ENCODE results near the gene MYBBP1A. TPM values are rescaled to one million over a fixed set of nuclear protein-coding genes. Genes with fewer than 3 reads are reported as not detected.

Gene MYBBP1A
- total and polyA plus RNA-seq, 2 of the 13 experiments (the other 11 are each of a cell fraction or from before 2014, with no cell fraction given): 18.6 to 54.8 TPM

DNA sequence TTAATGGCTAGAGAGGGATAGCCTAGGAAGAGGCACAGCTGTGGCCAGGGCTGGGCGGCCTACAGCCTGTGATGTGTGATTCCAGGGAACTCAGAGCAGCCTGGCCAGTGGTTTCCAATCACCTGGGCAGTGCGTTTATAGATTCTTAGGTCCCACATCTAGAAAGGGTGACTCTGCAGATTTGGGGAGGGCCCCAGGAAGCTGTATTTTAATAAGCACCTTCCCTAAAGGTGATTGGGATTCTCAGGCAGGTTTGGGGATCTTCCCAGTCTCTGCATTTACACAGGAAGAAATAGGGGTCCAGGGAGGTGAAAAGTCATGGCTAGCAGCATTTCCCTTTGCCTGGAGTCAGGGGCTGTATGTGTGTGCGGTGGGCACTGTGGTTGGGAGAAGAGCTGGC lies 47.0 kb downstream of the MYBBP1A start:
- POLR2A ChIA-PET: no interaction called here
- H3K27ac ChIP-seq (ENCODE audit: extremely low read length, insufficient read depth, low read length): no peak overlapping the region
- H3K4me3 ChIP-seq (replicated peaks in 1 of 3; ENCODE audit: insufficient read depth in 1 of 3, low read depth in 2 of 3, low read length in 3 of 3): no peak overlapping the region
- no TSS peak for BruUV-seq (replicated peaks)
- 20% methylated on average over 1 of the region's 3 CpGs for WGBS (ENCODE audit: low lambda C conversion rate)
- TF ChIP-seq, protein P1, sequence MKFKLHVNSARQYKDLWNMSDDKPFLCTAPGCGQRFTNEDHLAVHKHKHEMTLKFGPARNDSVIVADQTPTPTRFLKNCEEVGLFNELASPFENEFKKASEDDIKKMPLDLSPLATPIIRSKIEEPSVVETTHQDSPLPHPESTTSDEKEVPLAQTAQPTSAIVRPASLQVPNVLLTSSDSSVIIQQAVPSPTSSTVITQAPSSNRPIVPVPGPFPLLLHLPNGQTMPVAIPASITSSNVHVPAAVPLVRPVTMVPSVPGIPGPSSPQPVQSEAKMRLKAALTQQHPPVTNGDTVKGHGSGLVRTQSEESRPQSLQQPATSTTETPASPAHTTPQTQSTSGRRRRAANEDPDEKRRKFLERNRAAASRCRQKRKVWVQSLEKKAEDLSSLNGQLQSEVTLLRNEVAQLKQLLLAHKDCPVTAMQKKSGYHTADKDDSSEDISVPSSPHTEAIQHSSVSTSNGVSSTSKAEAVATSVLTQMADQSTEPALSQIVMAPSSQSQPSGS (CRISPR knock-in tag; IDR thresholded peaks at IDR 0.05): no peak
- TF ChIP-seq CHD2 (IDR thresholded peaks at IDR 0.05; ENCODE audit: low read depth, low read length): no peak
- TF ChIP-seq, protein P2, sequence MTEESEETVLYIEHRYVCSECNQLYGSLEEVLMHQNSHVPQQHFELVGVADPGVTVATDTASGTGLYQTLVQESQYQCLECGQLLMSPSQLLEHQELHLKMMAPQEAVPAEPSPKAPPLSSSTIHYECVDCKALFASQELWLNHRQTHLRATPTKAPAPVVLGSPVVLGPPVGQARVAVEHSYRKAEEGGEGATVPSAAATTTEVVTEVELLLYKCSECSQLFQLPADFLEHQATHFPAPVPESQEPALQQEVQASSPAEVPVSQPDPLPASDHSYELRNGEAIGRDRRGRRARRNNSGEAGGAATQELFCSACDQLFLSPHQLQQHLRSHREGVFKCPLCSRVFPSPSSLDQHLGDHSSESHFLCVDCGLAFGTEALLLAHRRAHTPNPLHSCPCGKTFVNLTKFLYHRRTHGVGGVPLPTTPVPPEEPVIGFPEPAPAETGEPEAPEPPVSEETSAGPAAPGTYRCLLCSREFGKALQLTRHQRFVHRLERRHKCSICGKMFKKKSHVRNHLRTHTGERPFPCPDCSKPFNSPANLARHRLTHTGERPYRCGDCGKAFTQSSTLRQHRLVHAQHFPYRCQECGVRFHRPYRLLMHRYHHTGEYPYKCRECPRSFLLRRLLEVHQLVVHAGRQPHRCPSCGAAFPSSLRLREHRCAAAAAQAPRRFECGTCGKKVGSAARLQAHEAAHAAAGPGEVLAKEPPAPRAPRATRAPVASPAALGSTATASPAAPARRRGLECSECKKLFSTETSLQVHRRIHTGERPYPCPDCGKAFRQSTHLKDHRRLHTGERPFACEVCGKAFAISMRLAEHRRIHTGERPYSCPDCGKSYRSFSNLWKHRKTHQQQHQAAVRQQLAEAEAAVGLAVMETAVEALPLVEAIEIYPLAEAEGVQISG (CRISPR knock-in tag; IDR thresholded peaks at IDR 0.05): no peak
- no peak for TF ChIP-seq ZNF839 (CRISPR knock-in tag; IDR thresholded peaks at IDR 0.05; ENCODE audit: borderline replicate concordance)
- TF ChIP-seq PTBP1 (IDR thresholded peaks at IDR 0.05; ENCODE audit: low read depth, low read length, poor library complexity, severe bottlenecking): no peak
- TF ChIP-seq SMAD9 (CRISPR knock-in tag; IDR thresholded peaks at IDR 0.05): no peak
- no peak for TF ChIP-seq ZNF674 (CRISPR knock-in tag; IDR thresholded peaks at IDR 0.05; ENCODE audit: low read depth)
- TF ChIP-seq, protein P3, sequence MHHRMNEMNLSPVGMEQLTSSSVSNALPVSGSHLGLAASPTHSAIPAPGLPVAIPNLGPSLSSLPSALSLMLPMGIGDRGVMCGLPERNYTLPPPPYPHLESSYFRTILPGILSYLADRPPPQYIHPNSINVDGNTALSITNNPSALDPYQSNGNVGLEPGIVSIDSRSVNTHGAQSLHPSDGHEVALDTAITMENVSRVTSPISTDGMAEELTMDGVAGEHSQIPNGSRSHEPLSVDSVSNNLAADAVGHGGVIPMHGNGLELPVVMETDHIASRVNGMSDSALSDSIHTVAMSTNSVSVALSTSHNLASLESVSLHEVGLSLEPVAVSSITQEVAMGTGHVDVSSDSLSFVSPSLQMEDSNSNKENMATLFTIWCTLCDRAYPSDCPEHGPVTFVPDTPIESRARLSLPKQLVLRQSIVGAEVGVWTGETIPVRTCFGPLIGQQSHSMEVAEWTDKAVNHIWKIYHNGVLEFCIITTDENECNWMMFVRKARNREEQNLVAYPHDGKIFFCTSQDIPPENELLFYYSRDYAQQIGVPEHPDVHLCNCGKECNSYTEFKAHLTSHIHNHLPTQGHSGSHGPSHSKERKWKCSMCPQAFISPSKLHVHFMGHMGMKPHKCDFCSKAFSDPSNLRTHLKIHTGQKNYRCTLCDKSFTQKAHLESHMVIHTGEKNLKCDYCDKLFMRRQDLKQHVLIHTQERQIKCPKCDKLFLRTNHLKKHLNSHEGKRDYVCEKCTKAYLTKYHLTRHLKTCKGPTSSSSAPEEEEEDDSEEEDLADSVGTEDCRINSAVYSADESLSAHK (CRISPR knock-in tag; IDR thresholded peaks at IDR 0.05; ENCODE audit: borderline replicate concordance): no peak
- TF ChIP-seq, protein P4, sequence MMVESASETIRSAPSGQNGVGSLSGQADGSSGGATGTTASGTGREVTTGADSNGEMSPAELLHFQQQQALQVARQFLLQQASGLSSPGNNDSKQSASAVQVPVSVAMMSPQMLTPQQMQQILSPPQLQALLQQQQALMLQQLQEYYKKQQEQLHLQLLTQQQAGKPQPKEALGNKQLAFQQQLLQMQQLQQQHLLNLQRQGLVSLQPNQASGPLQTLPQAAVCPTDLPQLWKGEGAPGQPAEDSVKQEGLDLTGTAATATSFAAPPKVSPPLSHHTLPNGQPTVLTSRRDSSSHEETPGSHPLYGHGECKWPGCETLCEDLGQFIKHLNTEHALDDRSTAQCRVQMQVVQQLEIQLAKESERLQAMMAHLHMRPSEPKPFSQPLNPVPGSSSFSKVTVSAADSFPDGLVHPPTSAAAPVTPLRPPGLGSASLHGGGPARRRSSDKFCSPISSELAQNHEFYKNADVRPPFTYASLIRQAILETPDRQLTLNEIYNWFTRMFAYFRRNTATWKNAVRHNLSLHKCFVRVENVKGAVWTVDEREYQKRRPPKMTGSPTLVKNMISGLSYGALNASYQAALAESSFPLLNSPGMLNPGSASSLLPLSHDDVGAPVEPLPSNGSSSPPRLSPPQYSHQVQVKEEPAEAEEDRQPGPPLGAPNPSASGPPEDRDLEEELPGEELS (CRISPR knock-in tag; IDR thresholded peaks at IDR 0.05): no peak
- no peak for TF ChIP-seq CBX2 (IDR thresholded peaks at IDR 0.05; ENCODE audit: low read depth, low read length)
- TF ChIP-seq CBX2 (CRISPR knock-in tag; IDR thresholded peaks at IDR 0.05; ENCODE audit: low read depth): no peak
- no peak for FAIRE-seq
- in situ Hi-C loops (cut with HindIII; ENCODE audit: extremely low pct_ligation_motif_present, low pct_unique_long_range_greater_than_20kb) (no loop called here), intact Hi-C loops (cut with micrococcal nuclease; ENCODE audit: unreplicated experiment) (no loop called here)
- H3K9ac ChIP-seq (ENCODE audit: insufficient read depth, low read depth, low read length): no peak overlapping the region
- ATAC-seq: no peak
- H4K20me1 ChIP-seq (ENCODE audit: insufficient read depth, low read length): 0 out of 2 replicates have a peak, but pooled peaks cover 2% of the 10 kb centered on the region
- CTCF ChIA-PET (ENCODE audit: low intra/inter-chr PET ratio, low total read pairs): no interaction called here
- no peak overlapping the region for H3K4me2 ChIP-seq (ENCODE audit: low read depth, low read length)
- no peaks in the 10 kb centered on the region for H3K36me3 ChIP-seq (replicated peaks in 1 of 2; ENCODE audit: control insufficient read depth in 1 of 2, insufficient read depth in 2 of 2, low read length in 2 of 2)
- H3K27me3 ChIP-seq (ENCODE audit: control insufficient read depth in 1 of 2, insufficient read depth in 2 of 2, low read length in 2 of 2): peaks cover 7 to 77% of the 10 kb centered on the region in 2 experiments
- no peaks in the 10 kb centered on the region for H3K79me2 ChIP-seq (ENCODE audit: insufficient read depth, low read length)
- no peak for DNase-seq (ENCODE audit: low spot score)
- no peaks in the 10 kb centered on the region for H3K4me1 ChIP-seq (ENCODE audit: insufficient read depth, low read length)
- no peaks in the 10 kb centered on the region for H3K9me3 ChIP-seq (ENCODE audit: low read length)
- H2AFZ ChIP-seq (ENCODE audit: low read length): no peak overlapping the region
